SKM-1 treated with dmso at 0.1 percent for 144 hours (cell line): ENCODE data around the gene PDS5B.
"Not testable (repeated sequence)": the region's sequence is repeated elsewhere in the genome, so short reads cannot be mapped to it uniquely, and the experiment has no call there.

Source experiments
- DNase-seq: peaks from one replicate; lab custom pipeline; 2025; ENCODE audit not compliant: unreplicated experiment; lab: John Stamatoyannopoulos, UW

The PDS5B gene

GRCh38 chr13:32647926-32648325, 61.7 kb downstream of the PDS5B start:
- DNase-seq = no peak

- DNase-seq = peak; percentile 41
These were observed 64.6 kb downstream of the PDS5B start for GRCh38 chr13:32650705-32651311.

GRCh38 chr13:32657309-32657708, 71.1 kb downstream of the PDS5B start:
- no peak for DNase-seq

- DNase-seq = no peak
These were observed 73.5 kb downstream of the PDS5B start for GRCh38 chr13:32659736-32660135.

GRCh38 chr13:32660227-32660626, 74.0 kb downstream of the PDS5B start:
- no peak for DNase-seq

GRCh38 chr13:32661685-32662084, 75.4 kb downstream of the PDS5B start:
- DNase-seq = no peak

GRCh38 chr13:32663660-32664059, 77.4 kb downstream of the PDS5B start:
- DNase-seq = no peak

- no peak for DNase-seq
These were observed 80.8 kb downstream of the PDS5B start for GRCh38 chr13:32666990-32667571.

- DNase-seq = peak; percentile 58
These were observed 82.9 kb downstream of the PDS5B start for GRCh38 chr13:32669030-32669646.

- DNase-seq = no peak
These were observed 88.3 kb downstream of the PDS5B start for GRCh38 chr13:32674503-32674902.

GRCh38 chr13:32676242-32676641, 90.0 kb downstream of the PDS5B start:
- DNase-seq = no peak

- DNase-seq = no peak
These were observed 95.9 kb downstream of the PDS5B start for GRCh38 chr13:32682130-32682529.

GRCh38 chr13:32682740-32683139, 96.5 kb downstream of the PDS5B start:
- DNase-seq = no peak

- DNase-seq = no peak
These were observed 101.0 kb downstream of the PDS5B start for GRCh38 chr13:32687275-32687674.

GRCh38 chr13:32695602-32696250, 109.5 kb downstream of the PDS5B start:
- DNase-seq = no peak

- DNase-seq = no peak
These were observed 121.2 kb downstream of the PDS5B start for GRCh38 chr13:32707471-32707870.

GRCh38 chr13:32713397-32713796, 127.1 kb downstream of the PDS5B start:
- no peak for DNase-seq

- not testable (repeated sequence) for DNase-seq
These were observed 129.9 kb downstream of the PDS5B start for GRCh38 chr13:32716201-32716600.

- no peak for DNase-seq
These were observed 133.8 kb downstream of the PDS5B start for GRCh38 chr13:32720026-32720425.

GRCh38 chr13:32721131-32722034, 135.1 kb downstream of the PDS5B start:
- DNase-seq = not testable (repeated sequence)

GRCh38 chr13:32722340-32722739, 136.1 kb downstream of the PDS5B start:
- no peak for DNase-seq
